ENCODE measurements around the gene BCL11A. TPM values are rescaled to one million over a fixed set of nuclear protein-coding genes. Genes with fewer than 3 reads are reported as not detected.

Gene BCL11A
- total RNA-seq, 1 experiment from 2014 or later = 0.33 TPM

DNA sequence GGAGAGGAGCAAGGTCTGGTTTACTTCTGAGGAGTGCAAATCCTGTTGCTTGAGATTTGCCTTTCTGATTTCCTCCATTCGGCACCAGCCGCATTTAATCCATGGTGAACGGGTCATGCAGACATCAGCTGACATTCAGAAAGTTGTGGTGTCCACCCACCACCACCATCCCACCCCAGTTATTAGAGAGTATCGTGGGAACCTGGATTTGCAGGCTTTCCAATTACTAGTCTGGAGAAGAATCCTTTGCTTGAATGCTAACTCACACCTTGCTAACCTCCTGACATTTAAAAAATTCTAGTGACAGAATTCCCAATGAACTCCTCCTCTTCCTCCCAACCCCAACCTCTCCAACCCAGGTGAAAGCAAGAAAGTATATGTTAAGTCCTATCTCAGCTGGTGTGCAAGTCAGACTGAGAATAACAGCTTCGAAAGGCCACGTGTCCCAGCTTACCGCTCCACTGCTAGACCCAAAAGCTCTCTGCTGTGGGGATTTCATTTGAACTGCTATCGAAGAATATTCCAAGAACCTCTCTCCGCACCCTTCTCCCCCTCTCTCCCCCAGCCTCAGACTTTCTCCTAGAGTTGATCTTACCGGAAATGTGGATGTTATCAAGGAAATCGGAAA is 17.7 kb downstream of the BCL11A start:
- CTCF ChIA-PET = no interaction called here
- POLR2A ChIA-PET = no interaction called here

GRCh38 chr2:60534892-60535684 is 18.4 kb downstream of the BCL11A start:
- peaks cover 38% of the 10 kb centered on the region for H3K27me3 ChIP-seq (ENCODE audit: control insufficient read depth, insufficient read depth, low read length)
- H3K4me3 ChIP-seq (ENCODE audit: low read depth in 2 of 2, low read length in 2 of 2) = no peak overlapping the region
- no peak overlapping the region for H3K27ac ChIP-seq (ENCODE audit: low read length)
- no peaks in the 10 kb centered on the region for H3K36me3 ChIP-seq (ENCODE audit: control insufficient read depth, insufficient read depth, low read length)
- POLR2A ChIA-PET = no interaction called here
- TF ChIP-seq TCF7L2 (IDR thresholded peaks at IDR 0.05; ENCODE audit: low read depth, low read length) (no peak), POLR2AphosphoS5 (IDR thresholded peaks at IDR 0.05; ENCODE audit: low read depth, low read length) (no peak), SIN3A (IDR thresholded peaks at IDR 0.05; ENCODE audit: borderline replicate concordance, insufficient read depth, low read depth, low read length) (no peak)
- TF ChIP-seq, protein P1, sequence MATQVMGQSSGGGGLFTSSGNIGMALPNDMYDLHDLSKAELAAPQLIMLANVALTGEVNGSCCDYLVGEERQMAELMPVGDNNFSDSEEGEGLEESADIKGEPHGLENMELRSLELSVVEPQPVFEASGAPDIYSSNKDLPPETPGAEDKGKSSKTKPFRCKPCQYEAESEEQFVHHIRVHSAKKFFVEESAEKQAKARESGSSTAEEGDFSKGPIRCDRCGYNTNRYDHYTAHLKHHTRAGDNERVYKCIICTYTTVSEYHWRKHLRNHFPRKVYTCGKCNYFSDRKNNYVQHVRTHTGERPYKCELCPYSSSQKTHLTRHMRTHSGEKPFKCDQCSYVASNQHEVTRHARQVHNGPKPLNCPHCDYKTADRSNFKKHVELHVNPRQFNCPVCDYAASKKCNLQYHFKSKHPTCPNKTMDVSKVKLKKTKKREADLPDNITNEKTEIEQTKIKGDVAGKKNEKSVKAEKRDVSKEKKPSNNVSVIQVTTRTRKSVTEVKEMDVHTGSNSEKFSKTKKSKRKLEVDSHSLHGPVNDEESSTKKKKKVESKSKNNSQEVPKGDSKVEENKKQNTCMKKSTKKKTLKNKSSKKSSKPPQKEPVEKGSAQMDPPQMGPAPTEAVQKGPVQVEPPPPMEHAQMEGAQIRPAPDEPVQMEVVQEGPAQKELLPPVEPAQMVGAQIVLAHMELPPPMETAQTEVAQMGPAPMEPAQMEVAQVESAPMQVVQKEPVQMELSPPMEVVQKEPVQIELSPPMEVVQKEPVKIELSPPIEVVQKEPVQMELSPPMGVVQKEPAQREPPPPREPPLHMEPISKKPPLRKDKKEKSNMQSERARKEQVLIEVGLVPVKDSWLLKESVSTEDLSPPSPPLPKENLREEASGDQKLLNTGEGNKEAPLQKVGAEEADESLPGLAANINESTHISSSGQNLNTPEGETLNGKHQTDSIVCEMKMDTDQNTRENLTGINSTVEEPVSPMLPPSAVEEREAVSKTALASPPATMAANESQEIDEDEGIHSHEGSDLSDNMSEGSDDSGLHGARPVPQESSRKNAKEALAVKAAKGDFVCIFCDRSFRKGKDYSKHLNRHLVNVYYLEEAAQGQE (IDR thresholded peaks at IDR 0.05; ENCODE audit: insufficient read depth in 1 of 2, low read depth in 2 of 2, low read length in 1 of 2) = no peak
- TF ChIP-seq, protein P2, sequence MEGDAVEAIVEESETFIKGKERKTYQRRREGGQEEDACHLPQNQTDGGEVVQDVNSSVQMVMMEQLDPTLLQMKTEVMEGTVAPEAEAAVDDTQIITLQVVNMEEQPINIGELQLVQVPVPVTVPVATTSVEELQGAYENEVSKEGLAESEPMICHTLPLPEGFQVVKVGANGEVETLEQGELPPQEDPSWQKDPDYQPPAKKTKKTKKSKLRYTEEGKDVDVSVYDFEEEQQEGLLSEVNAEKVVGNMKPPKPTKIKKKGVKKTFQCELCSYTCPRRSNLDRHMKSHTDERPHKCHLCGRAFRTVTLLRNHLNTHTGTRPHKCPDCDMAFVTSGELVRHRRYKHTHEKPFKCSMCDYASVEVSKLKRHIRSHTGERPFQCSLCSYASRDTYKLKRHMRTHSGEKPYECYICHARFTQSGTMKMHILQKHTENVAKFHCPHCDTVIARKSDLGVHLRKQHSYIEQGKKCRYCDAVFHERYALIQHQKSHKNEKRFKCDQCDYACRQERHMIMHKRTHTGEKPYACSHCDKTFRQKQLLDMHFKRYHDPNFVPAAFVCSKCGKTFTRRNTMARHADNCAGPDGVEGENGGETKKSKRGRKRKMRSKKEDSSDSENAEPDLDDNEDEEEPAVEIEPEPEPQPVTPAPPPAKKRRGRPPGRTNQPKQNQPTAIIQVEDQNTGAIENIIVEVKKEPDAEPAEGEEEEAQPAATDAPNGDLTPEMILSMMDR (IDR thresholded peaks at IDR 0.05) = no peak
- in situ Hi-C loops (cut with HindIII; ENCODE audit: low pct_unique_long_range_greater_than_20kb, low sequenced_read_pairs) = no loop called here
- no TSS peak for BruUV-seq (replicated peaks)
- H3K4me1 ChIP-seq (ENCODE audit: control insufficient read depth, insufficient read depth, low read length) = no peaks in the 10 kb centered on the region
- intact Hi-C loops (cut with micrococcal nuclease; ENCODE audit: unreplicated experiment) = no loop called here
- no peaks in the 10 kb centered on the region for H3K9me3 ChIP-seq (ENCODE audit: control insufficient read depth, insufficient read depth, low read depth, low read length)
- no peak for ATAC-seq
- CTCF ChIA-PET = no interaction called here
- no peak for DNase-seq (ENCODE audit: low read depth, low spot score)

More for the DNA sequence above, 17.7 kb downstream of the BCL11A start:
- no peak overlapping the region for H3K27ac ChIP-seq (ENCODE audit: low read length)
- H3K36me3 ChIP-seq (ENCODE audit: control insufficient read depth, insufficient read depth, low read length) = no peaks in the 10 kb centered on the region
- no TSS peak for BruUV-seq (replicated peaks)
- intact Hi-C loops (cut with micrococcal nuclease; ENCODE audit: unreplicated experiment) = no loop called here
- no peaks in the 10 kb centered on the region for H3K4me1 ChIP-seq (ENCODE audit: control insufficient read depth, insufficient read depth, low read length)
- H3K27me3 ChIP-seq (ENCODE audit: control insufficient read depth, insufficient read depth, low read length) = peaks cover 38% of the 10 kb centered on the region
- in situ Hi-C loops (cut with HindIII; ENCODE audit: low pct_unique_long_range_greater_than_20kb, low sequenced_read_pairs) = no loop called here
- TF ChIP-seq SIN3A (IDR thresholded peaks at IDR 0.05; ENCODE audit: borderline replicate concordance, insufficient read depth, low read depth, low read length) = no peak
- TF ChIP-seq, protein P1 (IDR thresholded peaks at IDR 0.05; ENCODE audit: insufficient read depth in 1 of 2, low read depth in 2 of 2, low read length in 1 of 2) = no peak
- no peak for TF ChIP-seq TCF7L2 (IDR thresholded peaks at IDR 0.05; ENCODE audit: low read depth, low read length)
- TF ChIP-seq, protein P2 (IDR thresholded peaks at IDR 0.05) = no peak
- no peak for TF ChIP-seq POLR2AphosphoS5 (IDR thresholded peaks at IDR 0.05; ENCODE audit: low read depth, low read length)
- no peak overlapping the region for H3K4me3 ChIP-seq (ENCODE audit: low read depth in 2 of 2, low read length in 2 of 2)
- ATAC-seq = no peak
- no peaks in the 10 kb centered on the region for H3K9me3 ChIP-seq (ENCODE audit: control insufficient read depth, insufficient read depth, low read depth, low read length)
- DNase-seq (ENCODE audit: low read depth, low spot score) = no peak
